Tibial nerve (tissue), 4 donors: ENCODE data around the gene TSHZ2. TPM values are rescaled to one million over a fixed set of nuclear protein-coding genes. Genes with fewer than 3 reads are reported as not detected.

Experiments
- DNase-seq, 2 donors: peaks; one replicate each; pipeline ENCODE4 v3.0.0-alpha.2; 2019; ENCODE audit warnings: low spot score in 2 of 2
- H3K27ac ChIP-seq, 4 donors: fragments of 200-600 bp; sonication (generic) in 3 of 4; one replicate each; pipeline ENCODE4 v1.5.1; 2017 to 2019; ENCODE audit warnings: mild to moderate bottlenecking in 1 of 4
- H3K27me3 ChIP-seq, 2 donors: fragments of 200-600 bp; sonication (generic) in 1 of 2; one replicate each; pipeline versions ENCODE4 v1.5.1 to v1.6.0; 2017 to 2019
- H3K36me3 ChIP-seq, 3 donors: fragments of 200-600 bp; sonication (generic); one replicate each; pipeline ENCODE4 v1.5.1; 2018 to 2019
- H3K4me1 ChIP-seq, 4 donors: fragments of 200-600 bp; sonication (generic) in 3 of 4; one replicate each; pipeline ENCODE4 v1.5.1; 2017 to 2019
- H3K4me3 ChIP-seq, 4 donors: fragments of 200-600 bp; sonication (generic) in 3 of 4; one replicate each; pipeline ENCODE4 v1.5.1; 2017 to 2019; ENCODE audit warnings: mild to moderate bottlenecking in 1 of 4, moderate library complexity in 1 of 4
- H3K9me3 ChIP-seq, 4 donors: fragments of 200-600 bp; sonication (generic) in 3 of 4; one replicate each; pipeline ENCODE4 v1.5.1; 2017 to 2019
- CTCF ChIP-seq, 5 experiments: fragments of 200-600 bp in 3 of 5; fragments of 450-650 bp in 2 of 5; sonication (generic) in 3 of 5; IDR thresholded peaks; one replicate each; pipeline ENCODE4 v1.5.1; 2016 to 2019; ENCODE audit warnings: antibody characterized with exemption in 5 of 5, mild to moderate bottlenecking in 3 of 5, moderate library complexity in 2 of 5
- EP300 ChIP-seq, 2 donors: sonication (generic); formaldehyde crosslinking; IDR thresholded peaks; one replicate each; pipeline ENCODE4 v1.6.1; 2017; ENCODE audit warnings: antibody characterized with exemption in 2 of 2, mild to moderate bottlenecking in 1 of 2
- POLR2A ChIP-seq, 2 donors: fragments of 450-650 bp; IDR thresholded peaks; one replicate each; pipeline ENCODE4 v1.6.1; 2017; ENCODE audit warnings: antibody characterized with exemption in 2 of 2, mild to moderate bottlenecking in 2 of 2, moderate library complexity in 2 of 2
- WGBS, 2 donors: methylation state at CpG; one replicate each; pipeline ENCODE4 v1.1.5; 2018; 5-methylcytosine and 5-hydroxymethylcytosine counted together
- total RNA-seq, 4 donors: library from RNA; depleted of rRNA; stranded (reverse); fragments of >200 nt; gene quantifications; one replicate each; pipeline ENCODE4 v1.1.0, GENCODE V29; 2016

The TSHZ2 gene
- total RNA-seq, 4 donors from 2014 or later: 20.9 to 33.7 (median 25.1) TPM

- TF ChIP-seq POLR2A (IDR thresholded peaks at IDR 0.05) (no peak), EP300 (IDR thresholded peaks at IDR 0.05) (peak in 1 of 2 donors; percentile 38), CTCF (IDR thresholded peaks at IDR 0.05) (no peak)
- 57 to 64% methylated on average over 10 of the region's 10 CpGs for WGBS, 2 donors
- H3K4me3 ChIP-seq: no peak overlapping the region
- peak overlapping the region in 1 of 4 donors; percentile 15 for H3K27ac ChIP-seq
- H3K27me3 ChIP-seq: no peaks in the 10 kb centered on the region
- no peaks in the 10 kb centered on the region for H3K36me3 ChIP-seq
- no peaks in the 10 kb centered on the region for H3K4me1 ChIP-seq
- H3K9me3 ChIP-seq: no peaks in the 10 kb centered on the region
- no peak for DNase-seq
Observed at GRCh38 chr20:53003420-53004154, 31.4 kb downstream of the TSHZ2 start.

GRCh38 chr20:53004267-53004813 lies 32.2 kb downstream of the TSHZ2 start:
- H3K27ac ChIP-seq: peak overlapping the region in 1 of 4 donors; percentile 15
- peak in 1 of 2 donors; percentile 31 for TF ChIP-seq EP300 (IDR thresholded peaks at IDR 0.05)
- no peak for TF ChIP-seq CTCF (IDR thresholded peaks at IDR 0.05)
- H3K9me3 ChIP-seq: no peaks in the 10 kb centered on the region
- no peak for DNase-seq
- H3K27me3 ChIP-seq: no peaks in the 10 kb centered on the region
- no peaks in the 10 kb centered on the region for H3K4me1 ChIP-seq
- no peaks in the 10 kb centered on the region for H3K36me3 ChIP-seq
- WGBS, 2 donors: 65 to 79% methylated on average over 9 of the region's 9 CpGs
- no peak overlapping the region for H3K4me3 ChIP-seq

GRCh38 chr20:53009979-53010735 lies 38.0 kb downstream of the TSHZ2 start:
- no peaks in the 10 kb centered on the region for H3K4me1 ChIP-seq
- H3K36me3 ChIP-seq: no peaks in the 10 kb centered on the region
- 72 to 73% methylated on average over 5 of the region's 5 CpGs for WGBS, 2 donors
- TF ChIP-seq EP300 (IDR thresholded peaks at IDR 0.05) (no peak), POLR2A (IDR thresholded peaks at IDR 0.05) (no peak), CTCF (IDR thresholded peaks at IDR 0.05) (no peak)
- H3K9me3 ChIP-seq: peaks cover 0 to 6% (median 0%) of the 10 kb centered on the region in 4 donors
- no peak for DNase-seq
- no peaks in the 10 kb centered on the region for H3K27me3 ChIP-seq
- H3K27ac ChIP-seq: no peak overlapping the region
- H3K4me3 ChIP-seq: no peak overlapping the region

GRCh38 chr20:53011640-53012039 lies 39.5 kb downstream of the TSHZ2 start:
- Histone ChIP-seq H3K27me3 (no peaks in the 10 kb centered on the region), H3K36me3 (no peaks in the 10 kb centered on the region), H3K4me1 (no peaks in the 10 kb centered on the region), H3K4me3 (no peak overlapping the region), H3K9me3 (peaks cover 0 to 12% (median 0%) of the 10 kb centered on the region in 4 donors), H3K27ac (no peak overlapping the region)
- no peak for DNase-seq
- TF ChIP-seq POLR2A (IDR thresholded peaks at IDR 0.05) (no peak), CTCF (IDR thresholded peaks at IDR 0.05) (no peak), EP300 (IDR thresholded peaks at IDR 0.05) (no peak)
- WGBS, 2 donors: 81 to 85% methylated on average over 2 of the region's 2 CpGs

- no peak overlapping the region for H3K27ac ChIP-seq
- 78 to 79% methylated on average over 2 of the region's 2 CpGs for WGBS, 2 donors
- TF ChIP-seq POLR2A (IDR thresholded peaks at IDR 0.05) (no peak), EP300 (IDR thresholded peaks at IDR 0.05) (no peak), CTCF (IDR thresholded peaks at IDR 0.05) (no peak)
- peaks cover 0 to 12% (median 0%) of the 10 kb centered on the region in 4 donors for H3K9me3 ChIP-seq
- no peak for DNase-seq
- no peaks in the 10 kb centered on the region for H3K27me3 ChIP-seq
- H3K4me3 ChIP-seq: no peak overlapping the region
- no peaks in the 10 kb centered on the region for H3K36me3 ChIP-seq
- H3K4me1 ChIP-seq: no peaks in the 10 kb centered on the region
Observed at GRCh38 chr20:53013183-53013582, 41.0 kb downstream of the TSHZ2 start.
